GM13977 (cell line): ENCODE data around the gene KRTAP16-1.

ENCODE experiments used
- DNase-seq: peaks from one replicate; pipeline ENCODE4 v3.0.0; 2012; ENCODE audit warnings: low spot score
- in situ Hi-C: fragments of 300-500 bp; cut with MboI; formaldehyde crosslinking; loops from one replicate; pipeline ENCODE4 v1.12.0; 2022; ENCODE audit warnings: low sequenced_read_pairs, low pct_unique_long_range_greater_than_20kb, mixed read lengths, inconsistent platforms; ENCODE audit not compliant: unreplicated experiment
- TF ChIP-seq, protein P1 (sequence below): IDR thresholded peaks from 2 replicates; pipeline ENCODE4 v1.5.1; 2012; ENCODE audit warnings: mild to moderate bottlenecking, control low read depth; ENCODE audit not compliant: insufficient read depth; ENCODE audit errors: extremely low read depth, missing control alignments

The KRTAP16-1 gene

DNA sequence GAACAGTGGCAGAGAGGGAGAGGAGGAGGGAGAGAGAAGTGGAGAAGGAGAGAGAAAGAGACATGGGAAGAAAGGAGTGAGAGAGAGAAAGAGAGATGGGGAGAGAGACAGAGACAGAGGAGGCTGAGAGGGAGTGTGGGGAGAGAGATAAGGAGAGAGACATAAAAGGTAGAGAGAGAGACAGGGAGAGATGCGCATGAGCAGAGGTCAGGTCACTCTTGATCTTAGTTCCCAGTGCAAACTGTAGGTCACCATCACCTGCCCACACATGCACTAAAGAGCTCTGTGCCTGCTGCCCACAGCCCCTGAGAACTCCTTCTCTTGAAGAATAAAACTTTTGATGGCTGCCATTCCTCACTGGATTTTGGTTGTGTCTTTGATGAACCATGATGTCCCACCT is 26.6 kb upstream of the KRTAP16-1 start:
- DNase-seq: no peak
- TF ChIP-seq, protein P1, sequence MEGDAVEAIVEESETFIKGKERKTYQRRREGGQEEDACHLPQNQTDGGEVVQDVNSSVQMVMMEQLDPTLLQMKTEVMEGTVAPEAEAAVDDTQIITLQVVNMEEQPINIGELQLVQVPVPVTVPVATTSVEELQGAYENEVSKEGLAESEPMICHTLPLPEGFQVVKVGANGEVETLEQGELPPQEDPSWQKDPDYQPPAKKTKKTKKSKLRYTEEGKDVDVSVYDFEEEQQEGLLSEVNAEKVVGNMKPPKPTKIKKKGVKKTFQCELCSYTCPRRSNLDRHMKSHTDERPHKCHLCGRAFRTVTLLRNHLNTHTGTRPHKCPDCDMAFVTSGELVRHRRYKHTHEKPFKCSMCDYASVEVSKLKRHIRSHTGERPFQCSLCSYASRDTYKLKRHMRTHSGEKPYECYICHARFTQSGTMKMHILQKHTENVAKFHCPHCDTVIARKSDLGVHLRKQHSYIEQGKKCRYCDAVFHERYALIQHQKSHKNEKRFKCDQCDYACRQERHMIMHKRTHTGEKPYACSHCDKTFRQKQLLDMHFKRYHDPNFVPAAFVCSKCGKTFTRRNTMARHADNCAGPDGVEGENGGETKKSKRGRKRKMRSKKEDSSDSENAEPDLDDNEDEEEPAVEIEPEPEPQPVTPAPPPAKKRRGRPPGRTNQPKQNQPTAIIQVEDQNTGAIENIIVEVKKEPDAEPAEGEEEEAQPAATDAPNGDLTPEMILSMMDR: no peak
- in situ Hi-C loops: no loop called here

DNA sequence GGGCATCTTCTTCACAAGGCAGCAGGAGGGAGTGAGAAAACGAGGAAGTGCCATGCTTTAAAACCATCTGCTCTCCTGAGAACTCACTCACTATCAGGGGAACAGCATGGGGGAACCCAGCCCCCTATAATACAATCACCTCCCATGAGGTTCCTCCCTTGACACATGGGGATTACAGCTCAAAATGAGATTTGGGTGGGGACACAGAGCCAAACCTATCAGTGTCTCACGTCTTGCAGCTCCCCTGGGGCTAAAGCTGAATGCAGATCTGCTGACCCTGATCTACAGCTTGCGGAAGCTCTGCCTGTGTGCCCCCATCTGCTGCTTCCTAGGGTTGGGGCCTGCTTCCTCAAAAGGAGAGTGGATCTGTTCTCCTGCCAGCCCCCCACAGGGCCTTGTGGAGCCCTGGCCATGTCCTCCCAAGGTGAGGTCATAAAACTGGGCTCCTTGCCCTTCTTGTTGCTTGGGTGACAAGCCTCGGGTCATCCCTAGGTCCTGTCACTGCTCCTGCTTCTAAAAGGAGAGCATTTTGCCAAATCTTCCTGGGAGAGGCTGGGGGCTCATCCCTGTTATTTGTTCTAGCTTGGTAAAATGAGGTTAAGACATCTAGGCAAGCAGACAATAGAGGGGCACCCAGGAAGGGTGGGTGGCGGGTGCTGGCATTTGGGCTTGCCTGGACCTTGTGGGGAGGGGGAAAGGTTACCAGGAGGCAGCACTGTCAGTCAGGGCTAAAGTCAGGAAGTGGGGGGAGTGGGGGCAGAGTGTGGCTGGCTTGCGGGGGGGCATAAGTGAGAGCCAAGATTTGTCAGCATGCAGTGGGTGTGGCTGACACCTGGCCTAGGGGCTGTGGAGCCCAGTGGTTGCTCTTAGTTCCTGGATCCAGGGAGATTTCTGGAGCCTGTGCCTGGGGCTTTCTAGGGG is 25.5 kb upstream of the KRTAP16-1 start:
- in situ Hi-C loops: no loop called here
- DNase-seq: no peak
- TF ChIP-seq, protein P1: no peak

DNA sequence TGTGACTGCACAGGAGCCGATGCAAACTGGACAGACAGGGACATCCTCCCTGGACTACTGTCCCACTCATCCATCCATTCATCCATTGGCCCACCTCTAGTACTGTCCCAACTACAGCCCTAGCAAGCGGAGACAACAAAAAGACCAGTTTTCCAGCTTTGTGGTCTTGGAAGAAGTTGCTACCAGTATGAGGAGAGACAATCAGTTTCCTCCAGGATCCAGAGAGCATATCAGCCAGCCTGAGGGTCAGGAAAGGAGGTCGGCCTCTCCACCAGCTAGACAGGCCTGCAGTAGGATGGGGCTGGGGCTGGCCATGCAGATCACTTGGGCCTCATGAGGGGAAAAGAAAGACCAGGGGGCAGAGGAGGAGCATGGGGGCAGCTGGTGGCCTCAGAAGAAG is 24.7 kb upstream of the KRTAP16-1 start:
- in situ Hi-C loops: no loop called here
- DNase-seq: no peak
- TF ChIP-seq, protein P1: no peak

DNA sequence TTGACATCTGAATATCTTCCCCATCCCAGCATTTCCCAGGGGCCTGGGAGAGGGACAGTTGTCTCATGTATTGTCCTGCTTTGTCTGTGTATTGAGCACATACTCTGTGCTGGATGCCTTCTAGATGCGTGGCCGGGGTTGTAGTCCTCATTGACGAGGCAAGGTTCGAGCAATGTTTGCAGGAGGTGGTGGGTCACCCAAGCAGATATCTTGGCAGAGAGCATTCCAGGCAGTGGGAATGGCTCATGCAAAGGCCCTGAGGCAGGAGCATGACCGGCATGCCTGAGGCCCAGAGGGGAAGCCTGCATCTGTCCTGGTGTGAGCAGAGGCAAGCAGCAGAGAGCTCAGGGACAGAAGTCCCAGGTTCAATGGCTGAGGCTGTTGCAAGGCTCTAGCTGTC is 24.0 kb upstream of the KRTAP16-1 start:
- DNase-seq: no peak
- in situ Hi-C loops: no loop called here
- TF ChIP-seq, protein P1: no peak

DNA sequence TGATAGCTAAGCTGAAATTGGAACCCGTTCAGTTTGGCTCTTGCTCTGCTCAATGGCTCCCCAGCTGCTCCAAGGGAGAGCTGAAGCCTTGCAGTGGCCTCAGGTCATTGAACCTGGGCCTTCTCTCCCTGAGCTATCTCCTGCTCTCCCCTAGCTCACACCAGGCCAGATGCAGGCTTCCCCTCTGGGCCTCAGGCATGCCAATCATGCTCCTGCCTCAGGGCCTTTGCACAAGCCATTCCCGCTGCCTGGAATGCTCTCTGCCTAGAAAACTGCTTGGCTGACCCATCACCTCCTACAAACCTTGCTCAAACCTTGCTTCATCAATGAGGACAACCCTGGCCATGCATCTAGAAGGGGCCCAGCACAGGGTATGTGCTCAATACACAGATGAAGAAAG is 23.1 kb upstream of the KRTAP16-1 start:
- TF ChIP-seq, protein P1: no peak
- in situ Hi-C loops: no loop called here
- DNase-seq: no peak

DNA sequence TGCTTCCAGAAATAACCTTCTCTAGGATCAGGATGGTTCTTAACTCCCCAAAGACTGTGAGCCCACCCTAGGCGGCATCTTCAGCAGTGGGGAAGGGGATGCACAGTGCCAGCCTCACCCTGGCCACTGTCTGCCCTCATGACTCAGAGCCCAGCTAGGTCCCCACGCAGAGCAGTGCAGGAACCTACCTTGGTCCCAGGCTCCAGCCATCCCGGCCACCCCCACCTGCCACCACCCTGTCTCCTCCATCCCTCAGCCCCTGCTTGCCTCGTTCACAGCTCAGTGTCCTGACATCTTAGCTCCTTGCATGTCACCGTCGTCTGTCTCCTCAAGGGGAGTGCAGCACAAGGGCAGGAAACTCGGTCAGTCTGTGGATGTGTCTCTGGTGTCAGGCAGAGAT is 22.5 kb upstream of the KRTAP16-1 start:
- TF ChIP-seq, protein P1: no peak
- in situ Hi-C loops: no loop called here
- DNase-seq: no peak
